Small intestine (tissue), 7 donors: ENCODE measurements around the gene PLA2G4C. TPM values are rescaled to one million over a fixed set of nuclear protein-coding genes. Genes with fewer than 3 reads are reported as not detected.

Experiments used
- DNase-seq, 2 donors: peaks; one replicate each; pipeline versions ENCODE4 v3.0.0 to v3.0.0-alpha.2; 2013
- FAIRE-seq: peaks from 2 replicates; lab custom pipeline; 2012; peaks lifted over from hg19 to GRCh38; lab: Jason Lieb, UNC
- H3K27ac ChIP-seq, 3 donors: one replicate each; pipeline ENCODE4 v1.5.1; 2013; ENCODE audit warnings: low read length in 2 of 3, mild to moderate bottlenecking in 2 of 3, control low read depth in 1 of 3, inconsistent platforms in 1 of 3, low read depth in 1 of 3, moderate library complexity in 1 of 3
- H3K27me3 ChIP-seq, 3 donors: one replicate each; pipeline ENCODE4 v1.6.1; 2013; ENCODE audit warnings: low read length in 3 of 3, inconsistent platforms in 1 of 3; ENCODE audit not compliant: control insufficient read depth in 3 of 3, insufficient read depth in 3 of 3
- H3K36me3 ChIP-seq, 3 donors: one replicate each; pipeline ENCODE4 v1.6.1; 2013; ENCODE audit warnings: low read length in 3 of 3, inconsistent platforms in 1 of 3, low read depth in 1 of 3, mild to moderate bottlenecking in 1 of 3, moderate library complexity in 1 of 3; ENCODE audit not compliant: control insufficient read depth in 3 of 3, insufficient read depth in 2 of 3
- H3K4me1 ChIP-seq, 3 donors: one replicate each; pipeline ENCODE4 v1.6.1; 2013; ENCODE audit warnings: low read length in 2 of 3, inconsistent platforms in 1 of 3, low read depth in 1 of 3, mild to moderate bottlenecking in 1 of 3, moderate library complexity in 1 of 3; ENCODE audit not compliant: control insufficient read depth in 3 of 3, insufficient read depth in 2 of 3
- H3K4me3 ChIP-seq, 3 donors: one replicate each; pipeline ENCODE4 v1.5.1; 2013; ENCODE audit warnings: low read length in 3 of 3, control low read depth in 1 of 3, inconsistent platforms in 1 of 3, low read depth in 1 of 3, mild to moderate bottlenecking in 1 of 3, moderate library complexity in 1 of 3
- H3K9me3 ChIP-seq, 2 donors: one replicate each; pipeline ENCODE4 v1.6.1; 2013; ENCODE audit warnings: low read depth in 1 of 2, low read length in 1 of 2; ENCODE audit not compliant: control insufficient read depth in 2 of 2, insufficient read depth in 1 of 2
- WGBS, 3 donors: extraction: QIAGEN DNeasy Blood & Tissue Kit; methylation state at CpG; one replicate each; pipeline ENCODE4 v1.1.7; 2013; 5-methylcytosine and 5-hydroxymethylcytosine counted together
- polyA plus RNA-seq, 4 donors: library from polyadenylated mRNA; stranded (reverse) in 3 of 4; unstranded in 1 of 4; fragments of 200-250 nt in 3 of 4; fragments of 120-200 nt in 1 of 4; gene quantifications; one replicate each; pipeline versions ENCODE4 v1.2.1 to v1.2.3, GENCODE V29; 2013
- donor health status: healthy with polysubstance abuse.
- donor health status: control.
- donor health status: control.
- donor health status: Bipolar disorder and iron deficiency.
- donor health status: healthy.

PLA2G4C gene
- polyA plus RNA-seq, 4 donors: 4.0 to 29.2 (median 11.4) TPM

GRCh38 chr19:48033604-48034003, 77.0 kb downstream of the PLA2G4C start:
- Histone ChIP-seq H3K9me3 (no peaks in the 10 kb centered on the region), H3K4me1 (no peaks in the 10 kb centered on the region), H3K27me3 (no peaks in the 10 kb centered on the region), H3K27ac (no peak overlapping the region), H3K36me3 (no peaks in the 10 kb centered on the region), H3K4me3 (no peak overlapping the region)
- no peak for FAIRE-seq
- no peak for DNase-seq
- WGBS, 3 donors: 72 to 76% (median 72%) methylated on average over 5 of the region's 5 CpGs

GRCh38 chr19:48030073-48030472, 80.5 kb downstream of the PLA2G4C start:
- no peak overlapping the region for H3K27ac ChIP-seq
- no peaks in the 10 kb centered on the region for H3K4me1 ChIP-seq
- FAIRE-seq: no peak
- no peaks in the 10 kb centered on the region for H3K9me3 ChIP-seq
- 68 to 72% (median 72%) methylated on average over 10 of the region's 10 CpGs for WGBS, 3 donors
- no peak overlapping the region for H3K4me3 ChIP-seq
- H3K36me3 ChIP-seq: no peaks in the 10 kb centered on the region
- no peak for DNase-seq
- H3K27me3 ChIP-seq: peaks cover 0 to 4% (median 3%) of the 10 kb centered on the region in 3 donors

- H3K36me3 ChIP-seq: no peaks in the 10 kb centered on the region
- FAIRE-seq (no peak), DNase-seq (no peak)
- H3K9me3 ChIP-seq: no peaks in the 10 kb centered on the region
- no peak overlapping the region for H3K4me3 ChIP-seq
- no peak overlapping the region for H3K27ac ChIP-seq
- WGBS, 3 donors: 74 to 80% (median 75%) methylated on average over 7 of the region's 7 CpGs
- peaks cover 0 to 4% (median 3%) of the 10 kb centered on the region in 3 donors for H3K27me3 ChIP-seq
- no peaks in the 10 kb centered on the region for H3K4me1 ChIP-seq
Measured at GRCh38 chr19:48029431-48029830, 81.2 kb downstream of the PLA2G4C start.

GRCh38 chr19:48025480-48025879, 85.1 kb downstream of the PLA2G4C start:
- FAIRE-seq (no peak), DNase-seq (no peak)
- H3K4me3 ChIP-seq: no peak overlapping the region
- WGBS, 3 donors: 71 to 80% (median 75%) methylated on average over 3 of the region's 3 CpGs
- H3K27me3 ChIP-seq: peaks cover 0 to 4% (median 3%) of the 10 kb centered on the region in 3 donors
- no peaks in the 10 kb centered on the region for H3K9me3 ChIP-seq
- H3K27ac ChIP-seq: no peak overlapping the region
- H3K4me1 ChIP-seq: no peaks in the 10 kb centered on the region
- H3K36me3 ChIP-seq: no peaks in the 10 kb centered on the region

- 79 to 94% (median 91%) methylated on average over 3 of the region's 3 CpGs for WGBS, 3 donors
Measured at GRCh38 chr19:48023518-48023917, 87.1 kb downstream of the PLA2G4C start.

GRCh38 chr19:48023011-48023410, 87.6 kb downstream of the PLA2G4C start:
- no peak overlapping the region for H3K27ac ChIP-seq
- no peak overlapping the region for H3K4me3 ChIP-seq
- 60 to 78% (median 65%) methylated on average over 2 of the region's 2 CpGs for WGBS, 3 donors
- no peaks in the 10 kb centered on the region for H3K4me1 ChIP-seq
- no peaks in the 10 kb centered on the region for H3K9me3 ChIP-seq
- H3K27me3 ChIP-seq: peaks cover 0 to 7% (median 3%) of the 10 kb centered on the region in 3 donors
- no peaks in the 10 kb centered on the region for H3K36me3 ChIP-seq
- FAIRE-seq (no peak), DNase-seq (no peak)

More at GRCh38 chr19:48023518-48023917, 87.1 kb downstream of the PLA2G4C start:
- H3K9me3 ChIP-seq: no peaks in the 10 kb centered on the region
- peaks cover 0 to 7% (median 3%) of the 10 kb centered on the region in 3 donors for H3K27me3 ChIP-seq
- H3K27ac ChIP-seq: no peak overlapping the region
- H3K36me3 ChIP-seq: no peaks in the 10 kb centered on the region
- H3K4me1 ChIP-seq: no peaks in the 10 kb centered on the region
- H3K4me3 ChIP-seq: no peak overlapping the region
- DNase-seq: no peak
- FAIRE-seq: no peak

GRCh38 chr19:48020686-48021085, 89.9 kb downstream of the PLA2G4C start:
- FAIRE-seq: no peak
- no peak overlapping the region for H3K27ac ChIP-seq
- WGBS, 3 donors: 54 to 83% (median 76%) methylated on average over 3 of the region's 3 CpGs

GRCh38 chr19:48010932-48011758, 99.5 kb downstream of the PLA2G4C start:
- H3K36me3 ChIP-seq: no peaks in the 10 kb centered on the region
- DNase-seq (no peak), FAIRE-seq (no peak)
- H3K9me3 ChIP-seq: peaks cover 0 to 3% of the 10 kb centered on the region in 2 donors
- H3K4me3 ChIP-seq: no peak overlapping the region
- no peak overlapping the region for H3K27ac ChIP-seq
- WGBS, 3 donors: 90 to 91% (median 91%) methylated on average over 11 of the region's 11 CpGs
- no peaks in the 10 kb centered on the region for H3K4me1 ChIP-seq
- peaks cover 0 to 8% (median 0%) of the 10 kb centered on the region in 3 donors for H3K27me3 ChIP-seq

More at GRCh38 chr19:48020686-48021085, 89.9 kb downstream of the PLA2G4C start:
- Histone ChIP-seq H3K9me3 (peaks cover 0 to 3% of the 10 kb centered on the region in 2 donors), H3K4me3 (no peak overlapping the region), H3K27me3 (peaks cover 0 to 4% (median under 1%) of the 10 kb centered on the region in 3 donors), H3K36me3 (no peaks in the 10 kb centered on the region), H3K4me1 (no peaks in the 10 kb centered on the region)
- DNase-seq: no peak
